Keratinocyte (primary cell): ENCODE results near the gene ZNF407.

Experiments used
- CTCF ChIP-seq, 3 experiments: IDR thresholded peaks in 1 of 3; conservative IDR thresholded peaks in 1 of 3; optimal IDR thresholded peaks in 1 of 3; 2 replicates in 2 of 3; 3 replicates in 1 of 3; pipeline versions ENCODE3 to v1.5.1; 2011; ENCODE audit warnings: low read length in 3 of 3, mild to moderate bottlenecking in 3 of 3, moderate library complexity in 2 of 3, control low read depth in 1 of 3, inconsistent platforms in 1 of 3; ENCODE audit not compliant: insufficient read depth in 2 of 3; ENCODE audit errors: extremely low read depth in 1 of 3
- EZH2 ChIP-seq: IDR thresholded peaks from one replicate; pipeline ENCODE4 v1.6.1; 2012; ENCODE audit warnings: inconsistent platforms, mild to moderate bottlenecking, low read length, moderate library complexity

GRCh38 chr18:74791501-74792194 lies 194.0 kb downstream of the ZNF407 start:
- TF ChIP-seq CTCF (optimal IDR thresholded peaks at IDR 0.05 in 1 of 3, IDR thresholded peaks at IDR 0.05 in 1 of 3, conservative IDR thresholded peaks at IDR 0.05 in 1 of 3; ENCODE audit: extremely low read depth in 1 of 3, insufficient read depth in 2 of 3, low read length in 3 of 3) = no peak
- TF ChIP-seq EZH2 = no peak
